ENCODE data around the gene MARCHF3.

- no peak for TF ChIP-seq CTCF (conservative IDR thresholded peaks at IDR 0.05; ENCODE audit: low read depth, low read length)
- no peak for TF ChIP-seq EZH2 (IDR thresholded peaks at IDR 0.05; ENCODE audit: borderline replicate concordance, low read depth, low read length, poor library complexity, severe bottlenecking)
Measured at GRCh38 chr5:126956991-126957390, 73.4 kb downstream of the MARCHF3 start.

All from A673 (cell line).